Measurements from ENCODE around the gene OTOG. TPM values are rescaled to one million over a fixed set of nuclear protein-coding genes. Genes with fewer than 3 reads are reported as not detected.

OTOG gene
- total and polyA plus RNA-seq, 2 donors (not counting 1 experiment from before 2014, with no cell fraction given) = not detected

- Histone ChIP-seq H3K4me3 (ENCODE audit: control extremely low read depth in 1 of 5, extremely low read depth in 1 of 5, insufficient read depth in 1 of 5, low read depth in 2 of 5, low read length in 4 of 5) (no peak overlapping the region), H4K20me1 (ENCODE audit: control insufficient read depth, insufficient read depth, low read length, poor library complexity, severe bottlenecking) (no peaks in the 10 kb centered on the region), H3K9ac (ENCODE audit: low read length) (no peak overlapping the region), H3K4me2 (replicated peaks; ENCODE audit: low read depth, low read length, poor library complexity, severe bottlenecking) (no peak overlapping the region), H3K36me3 (replicated peaks in 1 of 2; ENCODE audit: control extremely low read depth in 1 of 2, control insufficient read depth in 1 of 2, extremely low read depth in 1 of 2, insufficient read depth in 2 of 2, low read length in 1 of 2) (no peaks in the 10 kb centered on the region), H2AFZ (ENCODE audit: insufficient read depth, low read depth, low read length, poor library complexity, severe bottlenecking) (no peak overlapping the region), H3K9me3 (ENCODE audit: control extremely low read depth in 1 of 3, control insufficient read depth in 2 of 3, insufficient read depth in 1 of 3, low read length in 2 of 3) (no peaks in the 10 kb centered on the region), H3K79me2 (ENCODE audit: control insufficient read depth, insufficient read depth, low read length) (no peaks in the 10 kb centered on the region), H3K4me1 (ENCODE audit: control insufficient read depth in 2 of 2, insufficient read depth in 2 of 2, low read length in 2 of 2) (no peaks in the 10 kb centered on the region), H3K27ac (ENCODE audit: low read length in 2 of 2) (no peak overlapping the region), H3K27me3 (replicated peaks in 1 of 4; ENCODE audit: control extremely low read depth in 1 of 4, control insufficient read depth in 3 of 4, insufficient read depth in 4 of 4, low read length in 3 of 4) (no peaks in the 10 kb centered on the region)
- 87% methylated on average over 4 of the region's 4 CpGs for WGBS (ENCODE audit: insufficient coverage)
- no peaks in the 10 kb centered on the region for H3K9me3 Mint-ChIP-seq (ENCODE audit: insufficient read depth)
- H3K4me1 Mint-ChIP-seq = peaks cover 5% of the 10 kb centered on the region
- ATAC-seq (ENCODE audit: low read depth) = no peak
- ChIA-PET POLR2A (no interaction called here), CTCF (no interaction called here)
- no peak overlapping the region for H3K27ac Mint-ChIP-seq
- H3K27me3 Mint-ChIP-seq = peaks cover 4% of the 10 kb centered on the region
- H3K4me3 Mint-ChIP-seq = no peak overlapping the region
- TF ChIP-seq EZH2 (IDR thresholded peaks at IDR 0.05; ENCODE audit: borderline replicate concordance, insufficient read depth, low read depth, low read length, poor library complexity, severe bottlenecking) (no peak), CTCF (IDR thresholded peaks at IDR 0.05) (no peak)
- DNase-seq = no peak
- intact Hi-C loops (cut with micrococcal nuclease) = loop anchor here (10.0 kb wide), 1 partner anchor 56 kb away; no protein-coding TSS in a partner anchor
Observed at GRCh38 chr11:17568944-17569343, 21.9 kb downstream of the OTOG start.

- ATAC-seq (ENCODE audit: low read depth) = no peak
- ChIA-PET POLR2A (no interaction called here), CTCF (no interaction called here)
- H3K27ac Mint-ChIP-seq = no peak overlapping the region
- H3K9me3 ChIP-seq (ENCODE audit: control extremely low read depth in 1 of 3, control insufficient read depth in 2 of 3, insufficient read depth in 1 of 3, low read length in 2 of 3) = no peaks in the 10 kb centered on the region
- no peaks in the 10 kb centered on the region for H3K27me3 ChIP-seq (replicated peaks in 1 of 4; ENCODE audit: control extremely low read depth in 1 of 4, control insufficient read depth in 3 of 4, insufficient read depth in 4 of 4, low read length in 3 of 4)
- H3K4me2 ChIP-seq (replicated peaks; ENCODE audit: low read depth, low read length, poor library complexity, severe bottlenecking) = no peak overlapping the region
- H3K79me2 ChIP-seq (ENCODE audit: control insufficient read depth, insufficient read depth, low read length) = no peaks in the 10 kb centered on the region
- no peaks in the 10 kb centered on the region for H4K20me1 ChIP-seq (ENCODE audit: control insufficient read depth, insufficient read depth, low read length, poor library complexity, severe bottlenecking)
- DNase-seq = no peak
- H3K27ac ChIP-seq (ENCODE audit: low read length in 2 of 2) = no peak overlapping the region
- H3K4me1 ChIP-seq (ENCODE audit: control insufficient read depth in 2 of 2, insufficient read depth in 2 of 2, low read length in 2 of 2) = no peaks in the 10 kb centered on the region
- H3K4me1 Mint-ChIP-seq = peaks cover 5% of the 10 kb centered on the region
- TF ChIP-seq CTCF (IDR thresholded peaks at IDR 0.05) (no peak), EZH2 (IDR thresholded peaks at IDR 0.05; ENCODE audit: borderline replicate concordance, insufficient read depth, low read depth, low read length, poor library complexity, severe bottlenecking) (no peak)
- no peaks in the 10 kb centered on the region for H3K36me3 ChIP-seq (replicated peaks in 1 of 2; ENCODE audit: control extremely low read depth in 1 of 2, control insufficient read depth in 1 of 2, extremely low read depth in 1 of 2, insufficient read depth in 2 of 2, low read length in 1 of 2)
- WGBS (ENCODE audit: insufficient coverage) = 90% methylated on average over 22 of the region's 23 CpGs
- no peaks in the 10 kb centered on the region for H3K9me3 Mint-ChIP-seq (ENCODE audit: insufficient read depth)
- intact Hi-C loops (cut with micrococcal nuclease) = no loop called here
- peaks cover 4% of the 10 kb centered on the region for H3K27me3 Mint-ChIP-seq
- H3K4me3 ChIP-seq (ENCODE audit: control extremely low read depth in 1 of 5, extremely low read depth in 1 of 5, insufficient read depth in 1 of 5, low read depth in 2 of 5, low read length in 4 of 5) = no peak overlapping the region
- no peak overlapping the region for H3K9ac ChIP-seq (ENCODE audit: low read length)
- H3K4me3 Mint-ChIP-seq = no peak overlapping the region
- no peak overlapping the region for H2AFZ ChIP-seq (ENCODE audit: insufficient read depth, low read depth, low read length, poor library complexity, severe bottlenecking)
Observed at GRCh38 chr11:17570034-17570433, 23.0 kb downstream of the OTOG start.
